Lower leg skin (tissue), 3 donors: ENCODE measurements around the gene ESPL1.

Source experiments
- POLR2A ChIP-seq, 2 donors: fragments of 450-650 bp; IDR thresholded peaks; one replicate each; pipeline ENCODE4 v1.6.1; 2016 to 2017; ENCODE audit warnings: antibody characterized with exemption in 2 of 2, mild to moderate bottlenecking in 1 of 2, moderate library complexity in 1 of 2
- TF ChIP-seq, protein P1 (sequence below), 3 donors: fragments of 450-650 bp; IDR thresholded peaks; one replicate each; pipeline ENCODE4 v1.5.1; 2016; ENCODE audit warnings: antibody characterized with exemption in 3 of 3, mild to moderate bottlenecking in 3 of 3, moderate library complexity in 2 of 3

DNA sequence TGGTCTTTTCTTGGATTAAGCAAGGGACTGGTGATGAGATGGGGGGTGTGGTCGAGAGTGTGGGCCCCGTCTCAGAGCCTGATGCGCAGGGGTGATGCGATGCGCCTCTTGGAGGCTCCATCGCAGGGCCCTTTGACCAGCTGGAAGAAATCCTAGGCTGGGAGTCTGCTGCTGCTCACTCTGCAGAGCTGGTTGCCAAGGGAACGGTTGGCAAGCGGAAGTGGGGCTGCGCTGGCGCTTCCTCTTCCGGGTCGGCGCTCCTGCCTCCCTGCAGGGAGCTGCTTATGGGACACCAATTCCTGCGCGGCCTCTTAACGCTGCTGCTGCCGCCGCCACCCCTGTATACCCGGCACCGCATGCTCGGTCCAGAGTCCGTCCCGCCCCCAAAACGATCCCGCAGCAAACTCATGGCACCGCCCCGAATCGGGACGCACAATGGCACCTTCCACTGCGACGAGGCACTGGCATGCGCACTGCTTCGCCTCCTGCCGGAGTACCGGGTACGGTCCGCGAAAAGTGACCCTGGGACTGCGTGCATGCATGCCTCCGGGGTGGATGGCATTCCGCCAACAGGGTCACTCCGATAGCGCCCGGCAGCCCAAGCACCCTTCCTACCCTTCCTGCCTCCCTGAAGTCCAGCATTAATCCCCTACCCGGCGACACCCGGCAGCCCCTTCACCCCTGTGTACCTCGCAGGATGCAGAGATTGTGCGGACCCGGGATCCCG, 31.5 kb downstream of the ESPL1 start, which contains the start of gene MYG1:
- TF ChIP-seq POLR2A (IDR thresholded peaks at IDR 0.05): no peak
- TF ChIP-seq, protein P1, sequence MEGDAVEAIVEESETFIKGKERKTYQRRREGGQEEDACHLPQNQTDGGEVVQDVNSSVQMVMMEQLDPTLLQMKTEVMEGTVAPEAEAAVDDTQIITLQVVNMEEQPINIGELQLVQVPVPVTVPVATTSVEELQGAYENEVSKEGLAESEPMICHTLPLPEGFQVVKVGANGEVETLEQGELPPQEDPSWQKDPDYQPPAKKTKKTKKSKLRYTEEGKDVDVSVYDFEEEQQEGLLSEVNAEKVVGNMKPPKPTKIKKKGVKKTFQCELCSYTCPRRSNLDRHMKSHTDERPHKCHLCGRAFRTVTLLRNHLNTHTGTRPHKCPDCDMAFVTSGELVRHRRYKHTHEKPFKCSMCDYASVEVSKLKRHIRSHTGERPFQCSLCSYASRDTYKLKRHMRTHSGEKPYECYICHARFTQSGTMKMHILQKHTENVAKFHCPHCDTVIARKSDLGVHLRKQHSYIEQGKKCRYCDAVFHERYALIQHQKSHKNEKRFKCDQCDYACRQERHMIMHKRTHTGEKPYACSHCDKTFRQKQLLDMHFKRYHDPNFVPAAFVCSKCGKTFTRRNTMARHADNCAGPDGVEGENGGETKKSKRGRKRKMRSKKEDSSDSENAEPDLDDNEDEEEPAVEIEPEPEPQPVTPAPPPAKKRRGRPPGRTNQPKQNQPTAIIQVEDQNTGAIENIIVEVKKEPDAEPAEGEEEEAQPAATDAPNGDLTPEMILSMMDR (IDR thresholded peaks at IDR 0.05): no peak
